GM12892 (cell line): Measurements from ENCODE around the gene NRL.

Experiments
- POLR2A ChIP-seq: IDR thresholded peaks from 2 replicates; pipeline ENCODE4 v1.6.1; 2011; ENCODE audit warnings: low read depth, low read length, control low read depth
- TAF1 ChIP-seq: IDR thresholded peaks from 2 replicates; pipeline ENCODE4 v1.6.1; 2011; ENCODE audit warnings: low read depth, mild to moderate bottlenecking, control low read depth, low read length, borderline replicate concordance

DNA sequence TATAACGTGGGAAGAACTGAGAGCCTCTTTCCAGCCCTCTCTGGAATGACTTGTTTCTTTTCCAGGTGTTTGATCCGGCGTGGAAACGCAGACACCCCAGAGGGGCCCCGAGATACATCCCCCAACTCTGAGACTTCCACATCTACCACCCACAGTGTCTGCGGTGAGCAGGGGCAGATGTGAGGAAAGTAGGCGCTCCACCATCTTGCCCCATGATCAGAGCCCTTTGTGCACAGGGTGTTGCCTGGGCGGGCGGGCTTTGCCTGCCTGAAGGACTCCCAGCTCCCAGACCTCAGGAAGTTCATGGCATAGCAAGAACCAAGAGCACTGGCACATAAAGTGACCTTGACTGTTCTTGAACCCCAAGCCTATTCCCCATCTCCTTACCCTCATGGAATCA lies 60.1 kb downstream of the NRL start:
- TF ChIP-seq POLR2A: no peak
- TF ChIP-seq TAF1: no peak
